ENCODE results near the gene SPSB1. TPM values are rescaled to one million over a fixed set of nuclear protein-coding genes. Genes with fewer than 3 reads are reported as not detected.

The SPSB1 gene
- total RNA-seq, 1 donor, result 1.6 TPM

- DNase-seq (ENCODE audit: low read depth in 2 of 3, low spot score in 2 of 3), result no peak
Measured at GRCh38 chr1:9360371-9361064, 67.8 kb downstream of the SPSB1 start.

- no peak for DNase-seq (ENCODE audit: low read depth in 2 of 3, low spot score in 2 of 3)
Measured at GRCh38 chr1:9361630-9362260, 69.1 kb downstream of the SPSB1 start.

GRCh38 chr1:9362488-9362887, 69.8 kb downstream of the SPSB1 start:
- peak in 1 of 3 donors; percentile 11 for DNase-seq (ENCODE audit: low read depth in 2 of 3, low spot score in 2 of 3)

- no peak for DNase-seq (ENCODE audit: low read depth in 2 of 3, low spot score in 2 of 3)
Measured at GRCh38 chr1:9363061-9363471, 70.4 kb downstream of the SPSB1 start.

GRCh38 chr1:9366298-9366697, 73.6 kb downstream of the SPSB1 start:
- DNase-seq (ENCODE audit: low read depth in 2 of 3, low spot score in 2 of 3), result no peak

GRCh38 chr1:9366943-9367780, 74.5 kb downstream of the SPSB1 start:
- no peak for DNase-seq (ENCODE audit: low read depth in 2 of 3, low spot score in 2 of 3)

- DNase-seq (ENCODE audit: low read depth in 2 of 3, low spot score in 2 of 3), result no peak
Measured at GRCh38 chr1:9367806-9368205, 75.1 kb downstream of the SPSB1 start.

GRCh38 chr1:9368356-9368755, 75.7 kb downstream of the SPSB1 start:
- no peak for DNase-seq (ENCODE audit: low read depth in 2 of 3, low spot score in 2 of 3)

- DNase-seq (ENCODE audit: low read depth in 2 of 3, low spot score in 2 of 3), result no peak
Measured at GRCh38 chr1:9369964-9370788, 77.5 kb downstream of the SPSB1 start.

GRCh38 chr1:9371391-9371935, 78.8 kb downstream of the SPSB1 start:
- DNase-seq (ENCODE audit: low read depth in 2 of 3, low spot score in 2 of 3), result no peak

- DNase-seq (ENCODE audit: low read depth in 2 of 3, low spot score in 2 of 3), result no peak
Measured at GRCh38 chr1:9371951-9372350, 79.3 kb downstream of the SPSB1 start.

GRCh38 chr1:9373619-9374018, 80.9 kb downstream of the SPSB1 start:
- no peak for DNase-seq (ENCODE audit: low read depth in 2 of 3, low spot score in 2 of 3)

- DNase-seq (ENCODE audit: low read depth in 2 of 3, low spot score in 2 of 3), result no peak
Measured at GRCh38 chr1:9374748-9375341, 82.2 kb downstream of the SPSB1 start.

GRCh38 chr1:9375912-9376311, 83.2 kb downstream of the SPSB1 start:
- no peak for DNase-seq (ENCODE audit: low read depth in 2 of 3, low spot score in 2 of 3)

GRCh38 chr1:9376430-9376829, 83.7 kb downstream of the SPSB1 start:
- DNase-seq (ENCODE audit: low read depth in 2 of 3, low spot score in 2 of 3), result no peak

- no peak for DNase-seq (ENCODE audit: low read depth in 2 of 3, low spot score in 2 of 3)
Measured at GRCh38 chr1:9376886-9377333, 84.2 kb downstream of the SPSB1 start.

- DNase-seq (ENCODE audit: low read depth in 2 of 3, low spot score in 2 of 3), result no peak
Measured at GRCh38 chr1:9378801-9379200, 86.1 kb downstream of the SPSB1 start.

GRCh38 chr1:9380711-9381110, 88.0 kb downstream of the SPSB1 start:
- no peak for DNase-seq (ENCODE audit: low read depth in 2 of 3, low spot score in 2 of 3)

GRCh38 chr1:9382643-9383491, 90.2 kb downstream of the SPSB1 start:
- DNase-seq (ENCODE audit: low read depth in 2 of 3, low spot score in 2 of 3), result no peak
